ENCODE results near the gene PGC.
A peak's percentile ranks its signal among the peaks of the same experiment; 100 is the strongest.

The PGC gene

DNA sequence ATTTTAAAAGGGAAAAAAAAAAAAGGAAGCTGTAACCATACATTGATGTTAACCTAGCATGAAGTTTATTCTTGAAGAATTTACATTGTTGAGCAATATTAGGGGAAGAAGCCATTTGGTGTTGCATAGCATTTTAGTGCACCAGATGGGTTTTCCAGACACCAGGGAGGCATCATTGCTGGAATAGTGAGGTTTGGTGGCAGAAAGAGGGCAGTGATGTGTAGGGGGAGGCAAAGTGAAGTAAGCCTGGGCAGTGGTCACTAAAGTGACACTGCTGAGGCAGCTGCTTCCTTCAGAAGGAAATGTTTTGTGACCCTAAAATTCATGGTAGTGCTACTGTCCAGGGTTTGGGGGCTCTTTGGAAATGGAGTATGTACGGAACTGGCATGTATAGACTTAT, 42.8 kb upstream of the PGC start:
- Histone ChIP-seq H2BK12ac (ENCODE audit: low read length) (no peak overlapping the region), H3K18ac (ENCODE audit: low read length) (no peak overlapping the region), H3K4me2 (ENCODE audit: low read length) (no peak overlapping the region), H3K79me2 (ENCODE audit: control insufficient read depth, insufficient read depth, low read length, poor library complexity) (peaks cover 9% of the 10 kb centered on the region), H3K4me1 (ENCODE audit: control insufficient read depth in 1 of 2, insufficient read depth in 2 of 2, low read length in 2 of 2) (peaks cover 10 to 12% of the 10 kb centered on the region in 2 experiments), H2BK120ac (ENCODE audit: insufficient read depth, low read length, poor library complexity) (no peak overlapping the region), H4K12ac (ENCODE audit: low read depth, low read length) (no peak overlapping the region), H3K36me3 (ENCODE audit: control insufficient read depth in 1 of 2, insufficient read depth in 2 of 2, low read length in 2 of 2) (peaks cover 10 to 22% of the 10 kb centered on the region in 2 experiments), H3K27ac (ENCODE audit: low read depth, low read length) (no peak overlapping the region), H3K9ac (ENCODE audit: low read length) (no peak overlapping the region), H3K4ac (ENCODE audit: low read depth, low read length) (no peak overlapping the region), H4K91ac (ENCODE audit: low read depth, low read length) (no peak overlapping the region), H3K27me3 (ENCODE audit: insufficient read depth, low read length) (no peaks in the 10 kb centered on the region), H3K4me3 (ENCODE audit: low read depth, low read length) (no peak overlapping the region), H3K14ac (ENCODE audit: low read length) (no peak overlapping the region), H2AK5ac (ENCODE audit: low read length) (no peak overlapping the region), H3K79me1 (ENCODE audit: low read length) (peaks cover 12% of the 10 kb centered on the region), H2BK5ac (ENCODE audit: low read depth, low read length, poor library complexity) (no peak overlapping the region), H2AFZ (ENCODE audit: insufficient read depth, low read length, poor library complexity) (no peak overlapping the region), H3K9me3 (ENCODE audit: insufficient read depth, low read depth, low read length) (no peaks in the 10 kb centered on the region), H3K23ac (ENCODE audit: low read length) (no peak overlapping the region), H4K8ac (ENCODE audit: low read depth, low read length) (no peak overlapping the region)
- DNase-seq: no peak
- no CpG with 5 or more reads among the region's 1 CpG for WGBS (ENCODE audit: extremely low coverage, insufficient coverage, insufficient read length)

DNA sequence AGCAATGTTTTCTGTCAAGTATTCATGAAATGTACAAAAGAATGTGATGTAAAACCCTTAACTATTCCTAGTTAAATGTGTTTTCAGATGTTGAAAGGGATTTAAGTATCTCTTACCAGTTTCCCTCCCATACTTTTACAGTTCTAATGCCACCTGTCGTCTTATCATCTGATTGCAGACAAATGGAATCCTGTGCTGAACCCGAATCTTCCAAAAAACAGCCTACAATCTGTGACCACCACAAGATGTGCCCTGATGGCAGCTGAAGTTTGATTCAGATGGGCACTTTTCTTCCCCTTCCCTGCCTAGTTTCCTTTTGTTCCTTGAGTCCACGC, 42.2 kb upstream of the PGC start:
- no peaks in the 10 kb centered on the region for H3K9me3 ChIP-seq (ENCODE audit: insufficient read depth, low read depth, low read length)
- H3K18ac ChIP-seq (ENCODE audit: low read length): no peak overlapping the region
- H4K8ac ChIP-seq (ENCODE audit: low read depth, low read length): no peak overlapping the region
- no peaks in the 10 kb centered on the region for H3K27me3 ChIP-seq (ENCODE audit: insufficient read depth, low read length)
- no peak overlapping the region for H4K12ac ChIP-seq (ENCODE audit: low read depth, low read length)
- no peak overlapping the region for H3K14ac ChIP-seq (ENCODE audit: low read length)
- H3K79me2 ChIP-seq (ENCODE audit: control insufficient read depth, insufficient read depth, low read length, poor library complexity): peaks cover 9% of the 10 kb centered on the region
- H2AK5ac ChIP-seq (ENCODE audit: low read length): no peak overlapping the region
- peaks cover 9 to 19% of the 10 kb centered on the region in 2 experiments for H3K36me3 ChIP-seq (ENCODE audit: control insufficient read depth in 1 of 2, insufficient read depth in 2 of 2, low read length in 2 of 2)
- H3K23ac ChIP-seq (ENCODE audit: low read length): no peak overlapping the region
- no peak overlapping the region for H3K4me2 ChIP-seq (ENCODE audit: low read length)
- no peak overlapping the region for H2BK12ac ChIP-seq (ENCODE audit: low read length)
- no peak overlapping the region for H2BK120ac ChIP-seq (ENCODE audit: insufficient read depth, low read length, poor library complexity)
- H3K4ac ChIP-seq (ENCODE audit: low read depth, low read length): no peak overlapping the region
- no peak overlapping the region for H3K4me3 ChIP-seq (ENCODE audit: low read depth, low read length)
- H3K4me1 ChIP-seq (ENCODE audit: control insufficient read depth in 1 of 2, insufficient read depth in 2 of 2, low read length in 2 of 2): peaks cover 14 to 19% of the 10 kb centered on the region in 2 experiments
- no peak for DNase-seq
- H2AFZ ChIP-seq (ENCODE audit: insufficient read depth, low read length, poor library complexity): no peak overlapping the region
- H3K9ac ChIP-seq (ENCODE audit: low read length): no peak overlapping the region
- no CpG with 5 or more reads among the region's 3 CpGs for WGBS (ENCODE audit: extremely low coverage, insufficient coverage, insufficient read length)
- peaks cover 12% of the 10 kb centered on the region for H3K79me1 ChIP-seq (ENCODE audit: low read length)
- no peak overlapping the region for H4K91ac ChIP-seq (ENCODE audit: low read depth, low read length)
- no peak overlapping the region for H2BK5ac ChIP-seq (ENCODE audit: low read depth, low read length, poor library complexity)
- H3K27ac ChIP-seq (ENCODE audit: low read depth, low read length): no peak overlapping the region

DNA sequence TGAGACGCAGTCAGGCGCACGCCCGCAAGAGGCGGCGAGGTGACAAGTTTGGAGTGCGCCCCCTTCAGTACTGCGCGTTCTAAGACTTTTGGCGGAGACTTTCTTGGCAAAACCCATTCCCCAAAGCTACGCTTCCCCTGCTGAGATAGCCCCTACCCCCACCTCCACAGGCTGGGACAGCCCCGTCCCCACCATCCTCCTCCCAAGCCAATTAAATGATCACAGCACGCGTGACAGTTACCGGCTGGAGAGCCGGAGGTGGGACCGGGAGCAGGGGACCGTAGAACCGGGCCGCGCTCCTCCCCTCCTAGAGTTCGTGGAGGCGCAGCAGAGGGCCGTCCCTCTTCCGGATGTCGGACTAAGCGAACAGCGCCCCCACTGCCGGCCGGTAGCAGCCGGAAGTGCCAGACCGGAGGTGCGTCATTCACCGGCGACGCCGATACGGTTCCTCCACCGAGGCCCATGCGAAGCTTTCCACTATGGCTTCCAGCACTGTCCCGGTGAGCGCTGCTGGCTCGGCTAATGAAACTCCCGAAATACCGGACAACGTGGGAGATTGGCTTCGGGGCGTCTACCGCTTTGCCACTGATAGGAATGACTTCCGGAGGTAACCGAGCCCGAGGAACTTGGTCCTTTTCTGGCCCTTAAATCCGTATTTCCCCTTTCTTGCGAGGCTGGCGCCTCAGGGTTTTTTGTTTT, 40.2 kb upstream of the PGC start, which contains the start of gene TOMM6:
TOMM6 (plus strand) TSS at position 476 of the 699 bp plus-strand sequence; CDS start at position 480, 4 bp downstream.
- H3K4me3 ChIP-seq (ENCODE audit: low read depth, low read length): peak within 1 kb of the TSS; percentile 98
- H2AK5ac ChIP-seq (ENCODE audit: low read length): peak within 1 kb of the TSS; percentile 94
- peaks cover 9 to 17% of the 10 kb centered on the region in 2 experiments for H3K36me3 ChIP-seq (ENCODE audit: control insufficient read depth in 1 of 2, insufficient read depth in 2 of 2, low read length in 2 of 2)
- H2BK5ac ChIP-seq (ENCODE audit: low read depth, low read length, poor library complexity): peak within 1 kb of the TSS; percentile 80
- WGBS (ENCODE audit: extremely low coverage, insufficient coverage, insufficient read length): no CpG with 5 or more reads among the region's 55 CpGs
- H2AFZ ChIP-seq (ENCODE audit: insufficient read depth, low read length, poor library complexity): peak within 1 kb of the TSS; percentile 57
- H3K79me2 ChIP-seq (ENCODE audit: control insufficient read depth, insufficient read depth, low read length, poor library complexity): peaks cover 9% of the 10 kb centered on the region
- H4K12ac ChIP-seq (ENCODE audit: low read depth, low read length): peak within 1 kb of the TSS; percentile 95
- peak; percentile 96 to 98 for DNase-seq
- peaks cover 12% of the 10 kb centered on the region for H3K79me1 ChIP-seq (ENCODE audit: low read length)
- H3K9ac ChIP-seq (ENCODE audit: low read length): peak within 1 kb of the TSS; percentile 99
- no peak within 1 kb of the TSS for H2BK12ac ChIP-seq (ENCODE audit: low read length)
- peak within 1 kb of the TSS; percentile 94 for H3K14ac ChIP-seq (ENCODE audit: low read length)
- no peak within 1 kb of the TSS for H3K23ac ChIP-seq (ENCODE audit: low read length)
- H3K4me1 ChIP-seq (ENCODE audit: control insufficient read depth in 1 of 2, insufficient read depth in 2 of 2, low read length in 2 of 2): peaks cover 14 to 19% of the 10 kb centered on the region in 2 experiments
- peak within 1 kb of the TSS; percentile 75 for H2BK120ac ChIP-seq (ENCODE audit: insufficient read depth, low read length, poor library complexity)
- no peaks in the 10 kb centered on the region for H3K27me3 ChIP-seq (ENCODE audit: insufficient read depth, low read length)
- peak within 1 kb of the TSS; percentile 100 for H3K4me2 ChIP-seq (ENCODE audit: low read length)
- H3K27ac ChIP-seq (ENCODE audit: low read depth, low read length): peak within 1 kb of the TSS; percentile 78
- peak within 1 kb of the TSS; percentile 91 for H3K18ac ChIP-seq (ENCODE audit: low read length)
- peak within 1 kb of the TSS; percentile 96 for H3K4ac ChIP-seq (ENCODE audit: low read depth, low read length)
- H3K9me3 ChIP-seq (ENCODE audit: insufficient read depth, low read depth, low read length): no peaks in the 10 kb centered on the region
- peak within 1 kb of the TSS; percentile 92 for H4K91ac ChIP-seq (ENCODE audit: low read depth, low read length)
- H4K8ac ChIP-seq (ENCODE audit: low read depth, low read length): peak within 1 kb of the TSS; percentile 97

DNA sequence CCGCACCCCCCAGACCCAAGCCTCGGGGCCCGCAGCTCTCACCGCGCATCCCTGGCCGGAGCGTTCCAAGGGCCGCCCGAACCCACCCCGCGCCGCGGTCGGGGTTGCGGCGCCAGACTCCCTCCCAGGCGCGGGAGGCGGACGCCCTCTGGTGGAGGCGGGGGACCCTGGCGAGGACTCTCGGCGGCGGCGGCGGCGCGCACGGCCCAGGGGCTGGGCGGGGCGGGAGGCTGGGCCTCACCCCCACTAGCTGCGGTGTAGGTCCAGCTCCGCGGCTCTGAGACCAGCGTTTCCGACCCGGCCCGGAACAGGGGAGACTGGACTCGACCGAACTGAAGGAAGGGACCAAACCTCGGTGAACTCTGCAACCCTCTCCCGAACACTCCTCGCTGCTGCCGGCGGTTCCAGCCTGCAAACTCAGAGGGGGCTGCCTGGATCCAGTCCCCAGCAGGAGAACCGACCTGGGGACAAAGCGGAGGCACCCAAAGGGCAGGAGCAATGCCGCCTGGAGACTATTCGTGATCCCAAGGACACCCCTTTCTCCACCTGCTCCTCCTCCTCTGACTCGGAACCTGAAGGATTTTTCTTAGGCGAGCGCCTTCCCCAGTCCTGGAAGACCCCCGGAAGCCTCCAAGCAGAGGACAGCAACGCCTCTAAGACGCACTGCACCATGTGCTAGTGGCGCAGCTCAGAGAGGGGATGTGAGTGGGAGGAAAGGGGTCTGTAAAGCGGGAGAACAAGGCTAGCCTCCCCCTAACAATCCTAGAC, 39.4 kb upstream of the PGC start:
- peak; percentile 78 to 94 for DNase-seq
- Histone ChIP-seq H3K79me2 (ENCODE audit: control insufficient read depth, insufficient read depth, low read length, poor library complexity) (peaks cover 9% of the 10 kb centered on the region), H4K8ac (ENCODE audit: low read depth, low read length) (peak overlapping the region; percentile 56), H3K79me1 (ENCODE audit: low read length) (peaks cover 12% of the 10 kb centered on the region), H3K27me3 (ENCODE audit: insufficient read depth, low read length) (no peaks in the 10 kb centered on the region), H3K4me1 (ENCODE audit: control insufficient read depth in 1 of 2, insufficient read depth in 2 of 2, low read length in 2 of 2) (peaks cover 14 to 19% of the 10 kb centered on the region in 2 experiments), H3K4me2 (ENCODE audit: low read length) (peak overlapping the region; percentile 100), H3K9me3 (ENCODE audit: insufficient read depth, low read depth, low read length) (no peaks in the 10 kb centered on the region), H2AFZ (ENCODE audit: insufficient read depth, low read length, poor library complexity) (peak overlapping the region; percentile 57), H3K23ac (ENCODE audit: low read length) (no peak overlapping the region), H3K27ac (ENCODE audit: low read depth, low read length) (peak overlapping the region; percentile 78), H3K36me3 (ENCODE audit: control insufficient read depth in 1 of 2, insufficient read depth in 2 of 2, low read length in 2 of 2) (peaks cover 7 to 11% of the 10 kb centered on the region in 2 experiments), H3K14ac (ENCODE audit: low read length) (peak overlapping the region; percentile 78), H2BK5ac (ENCODE audit: low read depth, low read length, poor library complexity) (peak overlapping the region; percentile 80), H3K4me3 (ENCODE audit: low read depth, low read length) (peak overlapping the region; percentile 93), H3K18ac (ENCODE audit: low read length) (peak overlapping the region; percentile 12), H2BK12ac (ENCODE audit: low read length) (no peak overlapping the region), H3K4ac (ENCODE audit: low read depth, low read length) (peak overlapping the region; percentile 59), H2BK120ac (ENCODE audit: insufficient read depth, low read length, poor library complexity) (peak overlapping the region; percentile 65), H4K91ac (ENCODE audit: low read depth, low read length) (peak overlapping the region; percentile 80), H4K12ac (ENCODE audit: low read depth, low read length) (peak overlapping the region; percentile 76), H2AK5ac (ENCODE audit: low read length) (peak overlapping the region; percentile 78), H3K9ac (ENCODE audit: low read length) (peak overlapping the region; percentile 86)
- WGBS (ENCODE audit: extremely low coverage, insufficient coverage, insufficient read length): no CpG with 5 or more reads among the region's 58 CpGs

Data from trophoblast cell (in vitro differentiated cells and primary cell).